ENCODE measurements around the gene ABCA4. TPM values are rescaled to one million over a fixed set of nuclear protein-coding genes. Genes with fewer than 3 reads are reported as not detected.

ABCA4 gene
- total RNA-seq, 1 experiment from 2014 or later = 0.22 TPM

DNA sequence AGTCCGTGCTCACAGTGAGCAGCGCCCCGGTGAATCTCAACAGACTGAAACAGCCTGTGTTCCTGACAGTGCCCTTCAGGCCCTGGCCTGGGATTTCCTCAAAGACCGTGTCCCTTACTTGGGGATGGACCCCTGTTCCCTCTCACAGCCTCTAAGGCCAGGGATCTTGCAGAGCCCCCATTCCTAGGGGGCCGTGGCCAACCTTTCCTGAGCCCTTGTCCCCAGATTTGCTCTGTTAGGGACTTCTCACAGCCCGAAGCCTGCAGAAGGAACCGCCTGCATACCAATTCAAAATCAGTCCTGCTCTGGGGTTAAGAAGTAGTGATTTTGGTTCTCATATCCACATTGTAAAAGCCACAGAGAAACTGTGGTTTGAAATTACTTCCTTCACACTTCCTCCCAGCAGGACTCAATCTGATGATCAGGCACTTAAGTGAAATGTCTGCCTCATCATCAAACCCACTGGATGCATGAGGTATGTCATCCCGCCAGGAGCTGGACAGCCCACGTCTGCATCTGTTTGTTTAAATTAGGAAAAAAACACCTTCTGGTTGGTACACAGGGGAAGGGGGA is 14.9 kb downstream of the ABCA4 start:
- H3K9me2 ChIP-seq (ENCODE audit: insufficient read depth) = no peaks in the 10 kb centered on the region
- no peaks in the 10 kb centered on the region for H3K79me2 ChIP-seq (ENCODE audit: insufficient read depth, low read length)
- CTCF ChIA-PET = no interaction called here
- DNase-seq (ENCODE audit: low read depth, low spot score) = no peak
- H3K36me3 ChIP-seq (ENCODE audit: control insufficient read depth in 1 of 2, insufficient read depth in 2 of 2, low read length in 2 of 2) = no peaks in the 10 kb centered on the region
- no peak overlapping the region for H3K4me2 ChIP-seq (ENCODE audit: low read length)
- peak; percentile 34; the same call in 1 of the 2 replicates for ATAC-seq
- H3K9me3 ChIP-seq (ENCODE audit: control insufficient read depth in 1 of 2, insufficient read depth in 1 of 2, low read depth in 1 of 2, low read length in 2 of 2) = no peaks in the 10 kb centered on the region
- intact Hi-C loops (cut with micrococcal nuclease) = no loop called here
- no peak overlapping the region for H3K27ac ChIP-seq (ENCODE audit: low read depth, low read length)
- POLR2A ChIA-PET = no interaction called here
- no peaks in the 10 kb centered on the region for H4K20me1 ChIP-seq (ENCODE audit: insufficient read depth)
- TF ChIP-seq POLR2AphosphoS5 (IDR thresholded peaks at IDR 0.05; ENCODE audit: low read depth, low read length) (no peak), EZH2phosphoT487 (IDR thresholded peaks at IDR 0.05; ENCODE audit: borderline replicate concordance) (no peak), SIN3A (IDR thresholded peaks at IDR 0.05; ENCODE audit: low read depth) (no peak), CBX3 (IDR thresholded peaks at IDR 0.05; ENCODE audit: low read depth) (no peak)
- TF ChIP-seq, protein P1, sequence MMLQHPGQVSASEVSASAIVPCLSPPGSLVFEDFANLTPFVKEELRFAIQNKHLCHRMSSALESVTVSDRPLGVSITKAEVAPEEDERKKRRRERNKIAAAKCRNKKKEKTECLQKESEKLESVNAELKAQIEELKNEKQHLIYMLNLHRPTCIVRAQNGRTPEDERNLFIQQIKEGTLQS (IDR thresholded peaks at IDR 0.05) = no peak
- H3K4me1 ChIP-seq (ENCODE audit: control insufficient read depth in 1 of 2, insufficient read depth in 2 of 2, low read length in 2 of 2) = peaks cover 6 to 21% of the 10 kb centered on the region in 2 experiments; a peak in 3 of 4 replicates
- H3K27me3 ChIP-seq (ENCODE audit: insufficient read depth, low read length) = no peaks in the 10 kb centered on the region
- no peak overlapping the region for H3K9ac ChIP-seq (ENCODE audit: low read length)
- RAD21 ChIA-PET (ENCODE audit: low non-redundant PET in 1 of 2, low total read pairs in 2 of 2, uncharacterized antibody in 2 of 2, unreplicated experiment in 2 of 2) = no interaction called here
- H2AFZ ChIP-seq (ENCODE audit: low read depth, low read length, poor library complexity, severe bottlenecking) = no peak overlapping the region
- H3K4me3 ChIP-seq (replicated peaks in 1 of 2; ENCODE audit: low read depth in 1 of 2, low read length in 2 of 2) = no peak overlapping the region
- BruUV-seq (replicated peaks) = no TSS peak

DNA sequence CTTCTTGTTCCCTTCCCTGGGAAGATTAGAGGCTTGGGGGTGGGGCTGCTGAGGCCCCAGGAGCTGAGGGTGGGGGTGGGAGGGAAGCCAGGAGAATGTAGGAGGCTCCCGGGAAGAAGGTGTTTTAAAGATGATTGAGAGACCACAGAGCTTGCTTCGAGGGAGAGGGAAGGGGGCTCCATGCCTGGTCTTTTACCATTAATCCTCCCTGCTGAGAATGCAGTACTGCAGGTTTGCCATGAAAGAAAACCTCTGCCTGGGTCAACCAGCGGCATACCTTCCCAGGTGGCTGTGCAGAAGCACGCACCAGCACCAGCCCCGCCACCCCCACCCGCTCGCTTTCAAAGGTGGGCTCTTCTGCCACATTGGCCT is 15.4 kb downstream of the ABCA4 start:
- DNase-seq (ENCODE audit: low read depth, low spot score) (no peak), ATAC-seq (no peak)
- POLR2A ChIA-PET = no interaction called here
- CTCF ChIA-PET = no interaction called here
- Histone ChIP-seq H3K27me3 (ENCODE audit: insufficient read depth, low read length) (no peaks in the 10 kb centered on the region), H3K4me2 (ENCODE audit: low read length) (no peak overlapping the region), H3K36me3 (ENCODE audit: control insufficient read depth in 1 of 2, insufficient read depth in 2 of 2, low read length in 2 of 2) (no peaks in the 10 kb centered on the region), H3K79me2 (ENCODE audit: insufficient read depth, low read length) (no peaks in the 10 kb centered on the region), H3K4me1 (ENCODE audit: control insufficient read depth in 1 of 2, insufficient read depth in 2 of 2, low read length in 2 of 2) (peaks cover 6 to 23% of the 10 kb centered on the region in 2 experiments), H4K20me1 (ENCODE audit: insufficient read depth) (no peaks in the 10 kb centered on the region), H3K9ac (ENCODE audit: low read length) (no peak overlapping the region), H3K4me3 (replicated peaks in 1 of 2; ENCODE audit: low read depth in 1 of 2, low read length in 2 of 2) (no peak overlapping the region), H3K9me2 (ENCODE audit: insufficient read depth) (no peaks in the 10 kb centered on the region), H3K9me3 (ENCODE audit: control insufficient read depth in 1 of 2, insufficient read depth in 1 of 2, low read depth in 1 of 2, low read length in 2 of 2) (no peaks in the 10 kb centered on the region), H2AFZ (ENCODE audit: low read depth, low read length, poor library complexity, severe bottlenecking) (no peak overlapping the region), H3K27ac (ENCODE audit: low read depth, low read length) (no peak overlapping the region)
- no peak for TF ChIP-seq POLR2AphosphoS5 (IDR thresholded peaks at IDR 0.05; ENCODE audit: low read depth, low read length)
- TF ChIP-seq, protein P2, sequence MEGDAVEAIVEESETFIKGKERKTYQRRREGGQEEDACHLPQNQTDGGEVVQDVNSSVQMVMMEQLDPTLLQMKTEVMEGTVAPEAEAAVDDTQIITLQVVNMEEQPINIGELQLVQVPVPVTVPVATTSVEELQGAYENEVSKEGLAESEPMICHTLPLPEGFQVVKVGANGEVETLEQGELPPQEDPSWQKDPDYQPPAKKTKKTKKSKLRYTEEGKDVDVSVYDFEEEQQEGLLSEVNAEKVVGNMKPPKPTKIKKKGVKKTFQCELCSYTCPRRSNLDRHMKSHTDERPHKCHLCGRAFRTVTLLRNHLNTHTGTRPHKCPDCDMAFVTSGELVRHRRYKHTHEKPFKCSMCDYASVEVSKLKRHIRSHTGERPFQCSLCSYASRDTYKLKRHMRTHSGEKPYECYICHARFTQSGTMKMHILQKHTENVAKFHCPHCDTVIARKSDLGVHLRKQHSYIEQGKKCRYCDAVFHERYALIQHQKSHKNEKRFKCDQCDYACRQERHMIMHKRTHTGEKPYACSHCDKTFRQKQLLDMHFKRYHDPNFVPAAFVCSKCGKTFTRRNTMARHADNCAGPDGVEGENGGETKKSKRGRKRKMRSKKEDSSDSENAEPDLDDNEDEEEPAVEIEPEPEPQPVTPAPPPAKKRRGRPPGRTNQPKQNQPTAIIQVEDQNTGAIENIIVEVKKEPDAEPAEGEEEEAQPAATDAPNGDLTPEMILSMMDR (IDR thresholded peaks at IDR 0.05 in 2 of 3, conservative IDR thresholded peaks at IDR 0.05 in 1 of 3; ENCODE audit: borderline replicate concordance in 1 of 3, insufficient read depth in 1 of 3, low read depth in 2 of 3, low read length in 2 of 3) = no peak
- no peak for TF ChIP-seq TCF7L2 (IDR thresholded peaks at IDR 0.05; ENCODE audit: borderline replicate concordance, extremely low read depth, insufficient read depth, insufficient read length)
- TF ChIP-seq CBX3 (IDR thresholded peaks at IDR 0.05; ENCODE audit: low read depth) = no peak
- no peak for TF ChIP-seq SIN3A (IDR thresholded peaks at IDR 0.05; ENCODE audit: low read depth)
- no peak for TF ChIP-seq YY1 (IDR thresholded peaks at IDR 0.05; ENCODE audit: extremely low read depth, insufficient replicate concordance, low read depth, low read length)
- RAD21 ChIA-PET (ENCODE audit: low non-redundant PET in 1 of 2, low total read pairs in 2 of 2, uncharacterized antibody in 2 of 2, unreplicated experiment in 2 of 2) = no interaction called here
- no TSS peak for BruUV-seq (replicated peaks)
- intact Hi-C loops (cut with micrococcal nuclease) = no loop called here
